Fibroblast of skin of right quadriceps (primary cell): ENCODE results near the gene MVP.
"Not testable (repeated sequence)": the region's sequence is repeated elsewhere in the genome, so short reads cannot be mapped to it uniquely, and the experiment has no call there.

Source experiments
- DNase-seq: peaks from one replicate; pipeline ENCODE4 v3.0.0-alpha.2; 2013

Gene MVP

DNA sequence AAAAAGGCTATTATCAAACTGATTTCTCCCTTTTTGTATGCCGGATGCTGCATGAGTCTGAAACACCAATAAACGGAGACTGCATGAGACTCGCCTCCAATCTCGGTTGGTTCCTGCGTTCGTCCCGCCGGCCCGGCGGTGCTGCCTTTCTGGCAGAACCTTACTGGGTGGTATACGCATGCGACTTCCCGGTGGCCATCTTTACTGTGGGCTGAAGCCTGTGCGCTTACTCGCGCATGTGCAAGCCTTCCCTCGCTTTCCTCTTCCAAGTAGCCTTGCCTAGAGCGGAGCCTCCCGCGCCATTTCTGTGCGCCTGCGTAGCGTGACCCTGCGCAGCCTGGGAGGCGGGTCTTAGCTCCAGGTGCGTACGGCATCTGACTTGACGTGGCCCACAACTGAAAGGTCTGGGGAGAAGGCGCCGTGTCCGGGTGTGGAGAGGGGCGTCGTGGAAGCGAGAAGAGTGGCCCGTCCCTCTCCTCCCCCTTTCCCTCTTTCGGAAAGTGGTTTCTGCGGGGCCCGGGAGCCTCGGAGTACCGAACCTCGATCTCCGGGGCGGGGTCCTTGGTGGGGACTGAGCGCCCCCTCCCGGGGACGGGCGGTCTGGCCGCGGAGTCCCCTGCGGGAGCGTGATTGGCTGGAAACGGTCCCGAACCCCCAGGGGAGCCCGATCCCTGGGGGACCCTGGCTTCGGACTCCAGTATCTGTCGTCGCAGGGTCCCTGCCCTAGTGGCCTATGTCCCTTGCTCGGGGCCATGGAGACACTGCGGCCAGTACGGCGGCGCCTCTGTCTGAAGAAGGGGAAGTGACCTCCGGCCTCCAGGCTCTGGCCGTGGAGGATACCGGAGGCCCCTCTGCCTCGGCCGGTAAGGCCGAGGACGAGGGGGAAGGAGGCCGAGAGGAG lies 4.2 kb upstream of the MVP start, which contains the start of gene PAGR1:
Gene PAGR1 (plus strand): TSS at position 360 of the 901 bp plus-strand sequence. CDS start 374 bp downstream, at position 734.
- peak; percentile 99 for DNase-seq

DNA sequence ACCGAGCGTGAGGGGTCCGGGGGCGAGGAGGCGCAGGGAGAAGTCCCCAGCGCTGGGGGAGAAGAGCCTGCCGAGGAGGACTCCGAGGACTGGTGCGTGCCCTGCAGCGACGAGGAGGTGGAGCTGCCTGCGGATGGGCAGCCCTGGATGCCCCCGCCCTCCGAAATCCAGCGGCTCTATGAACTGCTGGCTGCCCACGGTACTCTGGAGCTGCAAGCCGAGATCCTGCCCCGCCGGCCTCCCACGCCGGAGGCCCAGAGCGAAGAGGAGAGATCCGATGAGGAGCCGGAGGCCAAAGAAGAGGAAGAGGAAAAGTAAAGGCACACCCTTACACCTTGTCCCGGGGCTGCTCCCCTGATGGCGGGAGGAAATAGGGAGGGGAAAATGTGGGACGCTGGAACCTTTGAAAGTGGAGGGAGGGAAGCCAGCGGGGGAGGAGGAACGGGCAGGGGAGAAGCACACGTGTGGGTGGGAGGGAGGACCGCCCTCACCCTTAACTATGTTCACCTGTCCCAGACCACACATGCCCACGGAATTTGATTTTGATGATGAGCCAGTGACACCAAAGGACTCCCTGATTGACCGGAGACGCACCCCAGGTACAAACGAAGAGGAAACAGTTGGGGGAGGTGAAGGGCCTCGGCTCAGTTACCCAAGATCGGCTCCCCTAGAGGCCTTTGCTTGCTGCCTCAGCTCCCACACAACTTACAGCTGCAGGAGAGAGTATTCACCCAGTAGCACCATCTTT lies 3.4 kb upstream of the MVP start:
- DNase-seq = peak; percentile 42

DNA sequence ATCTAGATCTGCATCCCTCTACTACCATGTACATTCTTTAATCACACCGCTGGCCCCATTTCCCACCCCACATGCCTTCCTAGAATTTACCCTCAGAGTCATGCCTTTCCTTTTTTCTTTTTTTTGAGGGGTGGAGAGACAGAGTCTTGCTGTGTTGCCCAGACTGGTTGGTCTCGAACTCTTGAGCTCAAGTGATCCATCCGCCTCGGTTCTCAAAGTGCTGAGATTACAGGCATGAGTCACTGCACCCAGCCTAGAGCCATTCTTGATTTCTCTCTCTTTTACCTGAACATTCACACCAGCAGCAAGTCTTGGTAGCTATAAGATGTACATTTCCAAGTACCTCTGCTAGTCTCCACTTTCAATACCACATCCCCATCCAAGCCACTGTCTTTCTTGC lies 2.2 kb upstream of the MVP start:
- no peak for DNase-seq

DNA sequence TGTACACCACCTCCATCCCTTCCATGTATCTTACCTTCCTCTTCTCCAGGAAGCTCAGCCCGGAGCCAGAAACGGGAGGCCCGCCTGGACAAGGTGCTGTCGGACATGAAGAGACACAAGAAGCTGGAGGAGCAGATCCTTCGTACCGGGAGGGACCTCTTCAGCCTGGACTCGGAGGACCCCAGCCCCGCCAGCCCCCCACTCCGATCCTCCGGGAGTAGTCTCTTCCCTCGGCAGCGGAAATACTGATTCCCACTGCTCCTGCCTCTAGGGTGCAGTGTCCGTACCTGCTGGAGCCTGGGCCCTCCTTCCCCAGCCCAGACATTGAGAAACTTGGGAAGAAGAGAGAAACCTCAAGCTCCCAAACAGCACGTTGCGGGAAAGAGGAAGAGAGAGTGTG lies 756 bp upstream of the MVP start:
- no peak for DNase-seq

DNA sequence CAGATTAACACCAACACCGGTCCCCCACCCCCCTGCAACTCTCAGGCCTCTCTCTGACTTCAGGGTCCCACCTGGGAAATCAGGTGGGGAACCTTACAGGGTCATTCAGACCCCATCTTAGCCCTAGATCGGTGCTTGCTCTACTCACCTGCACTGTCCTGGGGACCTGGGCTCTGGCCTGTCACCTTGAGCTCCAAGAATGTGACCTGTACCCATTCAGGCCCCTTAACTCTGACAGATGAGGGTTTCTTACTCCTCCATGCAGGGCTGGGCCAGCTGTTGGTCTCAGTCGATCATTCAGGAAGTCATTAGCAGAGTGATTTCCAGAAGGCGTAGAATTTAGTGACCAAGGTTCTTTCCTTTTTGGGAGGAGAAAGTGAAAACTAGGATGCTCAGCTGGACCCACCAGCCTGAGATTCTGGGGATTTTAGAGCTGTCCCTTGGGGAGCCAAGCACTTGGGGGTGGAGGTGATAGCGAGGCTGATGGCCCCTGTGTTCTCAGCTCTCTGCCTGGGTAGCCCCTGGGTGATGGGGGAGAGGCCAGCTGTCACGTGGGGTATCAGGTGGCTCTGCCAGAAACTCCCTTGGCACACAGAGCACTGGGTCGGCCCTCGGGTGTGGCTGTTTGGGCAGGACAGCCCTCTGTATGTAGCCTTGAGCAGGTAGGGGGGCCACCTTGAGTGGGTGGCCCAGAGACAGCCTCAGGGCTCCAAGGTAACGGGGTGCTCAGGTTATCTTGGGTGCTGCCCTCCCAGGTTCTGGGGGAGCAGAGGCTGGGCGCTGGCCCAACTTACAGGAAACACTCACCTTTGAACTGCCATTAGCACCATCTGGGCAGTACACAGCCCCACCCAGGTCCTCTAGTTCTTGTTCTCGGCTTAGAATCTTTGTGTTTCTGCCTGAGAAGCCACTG lies 724 bp downstream of the MVP start:
- DNase-seq = no peak

DNA sequence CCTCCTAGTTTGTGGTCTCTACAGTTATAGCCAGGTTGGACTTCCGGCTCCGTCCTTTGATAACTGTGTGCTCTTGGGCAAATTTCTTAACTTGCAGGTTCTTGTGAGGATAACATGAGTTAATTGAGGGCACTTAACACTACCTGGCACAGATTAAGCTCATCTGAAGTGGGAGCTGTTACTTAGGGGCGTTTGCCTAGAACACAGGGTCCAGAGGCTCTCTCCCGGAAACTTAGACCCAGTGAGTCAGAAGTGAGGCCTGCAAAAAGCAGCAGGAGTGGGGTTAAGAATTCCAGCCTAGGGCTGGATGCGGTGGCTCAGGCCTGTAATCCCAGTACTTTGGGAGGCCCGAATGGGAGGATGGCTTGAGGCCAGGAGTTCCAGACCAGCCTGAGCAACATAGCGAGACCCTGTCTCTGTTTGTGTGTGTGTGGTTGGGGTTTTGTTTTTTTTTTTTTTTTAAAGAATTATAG lies 1.4 kb downstream of the MVP start:
- peak; percentile 82 for DNase-seq

DNA sequence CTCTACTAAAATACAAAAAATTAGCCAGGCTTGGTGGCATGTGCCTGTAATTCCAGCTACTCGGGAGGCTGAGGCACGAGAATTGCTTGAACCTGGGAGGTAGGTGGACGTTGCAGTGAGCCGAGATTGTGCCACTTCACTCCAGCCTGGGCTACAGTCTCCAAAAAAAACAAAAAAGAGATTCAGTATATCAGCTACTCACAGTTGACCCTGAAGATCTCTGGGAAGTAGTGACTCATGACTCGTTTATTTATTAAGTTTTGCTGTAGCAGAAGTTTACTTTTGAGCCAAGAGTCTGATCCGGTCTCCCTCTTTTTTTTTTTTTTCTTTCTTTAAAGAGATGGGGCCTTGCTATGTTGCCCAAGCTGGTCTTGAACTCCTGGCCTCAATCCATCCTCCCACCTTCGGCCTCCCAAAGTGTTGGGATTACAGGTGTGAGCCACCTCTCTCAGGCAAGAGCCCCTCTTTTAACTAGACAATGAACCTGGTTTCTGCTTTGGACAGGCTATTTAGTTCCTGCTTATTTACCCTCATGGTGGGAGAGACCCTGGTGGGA lies 4.4 kb downstream of the MVP start:
- DNase-seq = peak; percentile 79

DNA sequence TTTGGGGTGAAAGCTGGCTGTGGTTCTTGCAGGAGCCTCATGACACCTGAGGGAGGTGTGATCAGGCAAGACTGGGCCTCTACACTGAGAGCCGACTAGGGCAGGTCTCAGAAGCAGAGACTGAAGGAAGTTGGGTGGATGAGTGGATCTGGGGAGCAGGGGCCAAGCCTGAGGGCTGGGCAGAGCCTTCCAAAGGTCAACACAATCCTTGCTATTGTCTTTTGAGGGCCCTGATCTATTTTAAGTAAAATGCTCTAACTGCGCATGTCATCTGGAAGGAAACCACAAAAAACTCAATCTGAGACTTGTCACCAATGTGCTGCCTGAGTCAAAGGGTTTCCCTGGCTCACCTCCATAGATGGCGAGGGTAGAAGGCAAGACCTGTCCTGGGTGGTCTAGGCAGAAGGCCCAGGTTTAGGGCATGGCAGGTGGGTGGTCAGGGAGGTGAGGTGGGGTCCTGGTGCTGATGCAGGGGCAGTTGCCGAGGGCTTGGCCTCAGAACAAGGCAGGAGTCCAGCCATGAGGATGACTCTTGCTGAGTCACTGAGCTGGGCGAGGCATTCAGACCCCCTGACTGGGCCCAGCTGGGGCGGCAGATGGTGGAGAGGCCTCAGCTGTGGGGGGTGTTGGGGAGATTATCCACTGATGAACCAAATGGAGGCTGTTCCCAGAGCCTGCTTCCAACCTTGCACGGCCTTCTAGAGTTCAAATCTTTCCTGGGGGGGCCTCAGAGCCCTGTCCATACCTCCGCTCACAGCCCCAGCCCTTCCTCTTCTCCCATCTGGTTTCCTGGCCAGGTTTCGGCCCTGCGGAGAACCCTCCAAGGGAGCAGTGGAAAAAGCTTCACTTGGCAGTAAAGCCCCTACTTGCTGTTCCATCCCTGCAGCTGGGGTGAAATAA lies 5.1 kb downstream of the MVP start:
- peak; percentile 80 for DNase-seq

DNA sequence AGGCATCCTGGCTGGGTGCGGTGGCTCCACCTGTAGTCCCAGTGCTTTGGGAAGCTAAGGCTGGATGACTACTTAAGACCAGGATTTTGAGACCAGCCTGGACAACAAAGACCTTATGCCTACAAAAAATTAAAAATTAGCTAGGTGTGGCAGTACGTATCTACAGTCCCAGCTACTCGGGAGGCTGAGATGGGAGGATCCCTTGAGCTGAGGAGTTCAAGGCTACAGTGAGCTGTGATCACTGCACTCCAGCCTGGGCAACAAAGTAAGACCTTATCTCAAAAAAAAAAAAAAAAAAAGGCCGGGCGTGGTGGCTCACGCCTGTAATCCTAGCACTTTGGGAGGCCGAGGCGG lies 6.1 kb downstream of the MVP start:
- DNase-seq = no peak

DNA sequence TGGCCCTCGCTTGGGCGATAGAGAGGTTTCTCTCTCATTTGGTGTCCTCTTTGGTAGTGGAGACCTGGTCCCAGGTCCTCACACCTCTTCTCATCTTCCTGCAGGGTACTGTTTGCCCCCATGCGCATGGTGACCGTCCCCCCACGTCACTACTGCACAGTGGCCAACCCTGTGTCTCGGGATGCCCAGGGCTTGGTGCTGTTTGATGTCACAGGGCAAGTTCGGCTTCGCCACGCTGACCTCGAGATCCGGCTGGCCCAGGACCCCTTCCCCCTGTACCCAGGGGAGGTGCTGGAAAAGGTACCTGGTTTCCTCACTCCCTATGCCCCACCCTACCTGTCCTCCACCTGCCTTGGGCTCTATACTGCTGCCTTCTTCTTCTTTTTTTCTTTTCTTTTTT lies 10.5 kb downstream of the MVP start:
- DNase-seq = no peak

DNA sequence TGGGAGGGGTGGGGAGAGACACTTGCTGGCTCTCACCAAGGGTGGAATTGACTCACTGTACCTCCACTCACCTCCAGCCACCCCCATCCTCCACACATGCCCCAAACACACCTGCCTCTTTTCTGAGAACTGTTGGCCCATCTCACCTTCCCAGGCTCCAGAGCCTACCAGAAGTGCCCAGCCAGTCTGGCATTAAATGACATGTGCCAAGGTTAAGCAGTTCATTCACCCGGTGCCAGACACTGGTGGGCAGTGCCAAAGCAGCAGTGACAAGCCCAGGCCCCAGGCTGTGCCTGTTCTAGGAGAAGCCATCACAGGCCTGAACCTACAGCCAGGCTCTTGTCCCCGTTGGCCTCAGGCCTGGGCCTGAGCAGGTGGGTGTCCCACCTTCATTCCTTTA lies 11.2 kb downstream of the MVP start:
- no peak for DNase-seq

DNA sequence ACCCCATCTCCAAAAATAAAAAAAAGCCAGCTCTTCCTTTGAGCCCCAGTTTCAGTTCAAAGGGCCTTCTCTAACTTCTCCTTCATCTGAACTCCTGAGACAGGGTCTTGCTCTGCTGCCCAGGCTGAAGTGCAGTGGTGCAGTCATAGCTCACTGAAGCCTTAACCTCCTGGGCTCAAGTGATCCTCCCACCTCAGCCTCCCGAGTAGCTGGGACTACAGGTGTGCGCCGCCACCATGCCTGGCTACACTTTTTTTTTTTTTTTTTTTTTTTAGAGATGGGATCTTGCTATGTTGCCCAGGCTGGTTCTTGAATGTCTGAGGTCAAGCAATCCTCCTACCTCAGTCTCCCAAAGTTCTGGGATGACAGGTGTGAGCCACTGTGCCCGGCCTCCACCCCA lies 13.0 kb downstream of the MVP start:
- not testable (repeated sequence) for DNase-seq

DNA sequence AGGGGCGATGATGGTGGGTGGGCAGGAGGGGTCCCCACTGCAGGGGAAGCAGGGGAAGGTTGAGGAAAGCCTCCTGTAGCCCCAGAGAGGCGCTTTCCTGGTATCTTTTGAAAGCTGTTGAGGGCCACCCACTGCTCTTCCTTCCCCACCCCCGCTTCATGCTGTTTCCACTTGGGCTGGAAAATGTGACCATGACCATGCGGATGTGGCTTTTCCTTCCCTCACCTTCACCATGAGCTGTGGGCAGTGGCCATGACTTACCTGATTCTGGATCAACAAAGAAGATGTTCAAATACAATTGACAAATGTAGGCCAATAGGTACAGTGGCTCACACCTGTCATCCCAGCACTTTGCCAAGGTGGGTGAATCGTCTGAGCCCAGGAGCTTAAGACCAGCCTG lies 13.8 kb downstream of the MVP start:
- no peak for DNase-seq

DNA sequence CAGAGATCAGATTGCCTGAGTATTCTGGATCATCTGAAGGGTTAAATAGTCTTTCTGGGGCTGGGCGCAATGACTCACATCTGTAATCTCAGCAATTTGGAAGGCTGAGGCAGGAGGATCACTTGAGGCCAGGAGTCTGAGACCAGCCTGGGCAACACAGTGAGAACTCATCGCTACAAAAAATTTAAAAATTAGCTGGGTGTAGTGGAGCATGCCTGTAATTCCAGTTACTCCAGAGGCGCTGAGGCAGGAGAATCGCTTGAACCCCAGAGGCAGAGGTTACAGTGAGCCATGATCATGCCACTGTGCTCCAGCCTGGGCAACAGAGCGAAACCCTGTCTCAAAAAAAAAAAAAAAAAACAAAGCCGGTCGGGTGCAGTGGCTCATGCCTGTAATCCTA lies 15.7 kb downstream of the MVP start:
- no peak for DNase-seq

DNA sequence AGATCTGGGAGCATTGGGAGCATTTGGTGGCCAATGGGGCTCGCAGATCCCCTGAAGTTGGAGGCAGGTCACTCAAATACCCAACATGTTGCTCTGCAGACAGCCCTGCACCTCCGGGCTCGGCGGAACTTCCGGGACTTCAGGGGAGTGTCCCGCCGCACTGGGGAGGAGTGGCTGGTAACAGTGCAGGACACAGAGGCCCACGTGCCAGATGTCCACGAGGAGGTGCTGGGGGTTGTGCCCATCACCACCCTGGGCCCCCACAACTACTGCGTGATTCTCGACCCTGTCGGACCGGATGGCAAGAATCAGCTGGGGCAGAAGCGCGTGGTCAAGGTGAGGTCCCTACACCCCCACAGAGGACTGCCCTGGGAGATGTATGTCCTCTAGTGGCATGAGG lies 16.4 kb downstream of the MVP start:
- DNase-seq = no peak

DNA sequence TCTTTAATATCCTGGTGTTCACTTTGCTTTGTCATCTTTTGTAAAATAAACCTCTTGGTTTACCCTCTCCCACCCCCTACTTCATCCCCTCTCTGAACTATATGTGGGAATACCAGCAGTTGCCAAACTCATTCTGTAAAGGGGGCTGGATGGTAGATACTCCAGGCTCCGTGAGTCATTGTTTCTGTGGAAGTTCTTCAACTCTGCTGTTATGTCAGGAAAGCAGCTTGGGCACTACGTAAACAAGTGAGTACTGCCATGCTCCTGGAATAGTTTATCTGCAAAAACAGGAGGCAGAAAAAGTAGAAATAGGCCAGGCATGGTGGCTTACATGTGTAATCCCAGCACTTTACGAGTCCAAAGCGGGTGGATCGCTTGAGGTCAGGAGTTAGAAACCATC lies 17.6 kb downstream of the MVP start:
- DNase-seq = no peak

DNA sequence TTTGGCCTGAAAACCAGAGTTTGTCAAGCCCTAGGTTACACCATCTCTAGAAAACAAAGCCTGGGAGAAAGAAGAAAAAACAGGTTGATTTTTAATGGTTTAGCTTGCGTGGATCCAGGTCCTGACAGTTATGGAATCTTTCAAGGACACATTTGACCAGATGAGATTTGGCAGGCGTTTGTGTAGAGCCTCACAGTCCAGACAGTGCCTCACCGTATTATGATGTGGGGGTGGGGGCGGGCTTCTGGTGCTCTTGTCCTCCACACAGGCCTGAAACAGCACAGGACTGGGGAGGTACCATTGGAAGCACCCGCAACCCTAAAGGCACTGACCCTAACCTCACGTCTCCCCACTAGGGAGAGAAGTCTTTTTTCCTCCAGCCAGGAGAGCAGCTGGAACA lies 19.6 kb downstream of the MVP start:
- no peak for DNase-seq

DNA sequence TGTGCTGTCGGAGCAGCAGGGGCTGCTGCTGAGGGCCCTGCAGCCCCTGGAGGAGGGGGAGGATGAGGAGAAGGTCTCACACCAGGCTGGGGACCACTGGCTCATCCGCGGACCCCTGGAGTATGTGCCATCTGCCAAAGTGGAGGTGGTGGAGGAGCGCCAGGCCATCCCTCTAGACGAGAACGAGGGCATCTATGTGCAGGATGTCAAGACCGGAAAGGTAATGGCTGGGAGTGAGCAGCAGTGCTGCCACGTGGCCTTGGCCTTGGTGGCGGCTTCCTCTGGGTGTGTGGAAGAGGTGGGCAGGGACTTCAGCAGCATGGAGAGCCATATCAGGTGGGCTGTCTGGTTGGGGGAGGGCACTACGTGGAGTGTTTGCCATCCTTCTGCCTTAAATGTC lies 20.0 kb downstream of the MVP start:
- no peak for DNase-seq

DNA sequence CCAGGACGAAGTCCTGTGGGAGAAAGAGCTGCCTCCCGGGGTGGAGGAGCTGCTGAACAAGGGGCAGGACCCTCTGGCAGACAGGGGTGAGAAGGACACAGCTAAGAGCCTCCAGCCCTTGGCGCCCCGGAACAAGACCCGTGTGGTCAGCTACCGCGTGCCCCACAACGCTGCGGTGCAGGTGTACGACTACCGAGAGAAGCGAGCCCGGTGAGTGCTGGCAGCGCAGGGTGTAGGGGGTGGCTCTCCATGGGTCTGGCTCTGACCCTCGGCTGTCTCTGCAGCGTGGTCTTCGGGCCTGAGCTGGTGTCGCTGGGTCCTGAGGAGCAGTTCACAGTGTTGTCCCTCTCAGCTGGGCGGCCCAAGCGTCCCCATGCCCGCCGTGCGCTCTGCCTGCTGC lies 21.4 kb downstream of the MVP start:
- no peak for DNase-seq

DNA sequence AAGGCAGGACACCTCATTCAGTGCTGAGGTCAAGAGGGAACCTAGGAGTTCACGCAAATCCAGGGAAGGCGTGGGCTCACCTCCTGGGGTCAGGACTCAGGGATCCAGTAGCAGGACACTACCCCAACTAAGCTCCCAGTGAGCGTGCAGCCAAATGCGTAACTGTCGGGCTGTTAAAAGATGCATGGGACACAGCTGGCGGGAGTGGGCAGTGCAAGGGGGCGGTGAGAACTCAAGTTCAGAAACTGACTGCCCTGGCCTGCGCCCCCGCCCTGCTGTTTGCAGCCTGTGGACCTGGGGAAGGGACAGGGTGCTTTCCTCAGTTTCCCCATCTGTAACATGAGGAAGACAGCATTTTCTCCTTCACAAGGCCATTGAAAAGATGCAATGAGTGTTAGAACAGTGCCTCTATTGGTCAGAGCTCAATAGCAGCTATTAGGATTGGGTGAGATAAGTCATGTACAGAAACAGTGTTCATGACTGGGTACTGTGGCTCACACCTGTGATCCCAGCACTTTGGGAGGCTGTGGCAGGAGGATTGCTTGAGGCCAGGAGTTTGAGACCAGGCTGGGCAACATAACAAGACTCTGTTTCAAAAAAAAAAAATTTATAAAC lies 22.6 kb downstream of the MVP start:
- DNase-seq = no peak

DNA sequence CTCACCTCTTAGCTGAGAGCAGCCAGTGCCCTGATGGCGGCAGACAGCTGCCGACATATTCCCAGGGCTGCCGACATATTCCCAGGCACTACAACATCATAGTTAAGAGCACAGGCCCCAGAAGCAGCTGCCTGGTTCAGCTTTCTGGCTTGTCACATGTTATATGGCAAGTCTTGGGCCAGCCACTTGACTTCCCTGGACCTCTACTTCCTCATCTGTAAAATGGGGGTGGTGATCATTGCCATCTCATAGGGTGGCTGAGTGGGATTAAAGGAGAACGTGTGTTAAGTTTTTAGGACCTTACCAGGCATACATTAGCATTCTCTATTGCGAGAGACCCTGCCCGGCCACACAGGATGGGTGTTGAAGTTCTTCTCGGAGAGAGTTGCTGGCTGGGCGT lies 23.7 kb downstream of the MVP start:
- no peak for DNase-seq
